GM12878 (cell line): ENCODE results near the gene SHLD1. TPM values are rescaled to one million over a fixed set of nuclear protein-coding genes. Genes with fewer than 3 reads are reported as not detected.

Experiments
- BCLAF1 ChIP-seq: fragments of 450-650 bp; IDR thresholded peaks from 2 replicates; pipeline ENCODE4 v1.6.1; 2017; ENCODE audit warnings: antibody characterized with exemption, mild to moderate bottlenecking, moderate library complexity
- ELK1 ChIP-seq: IDR thresholded peaks from 2 replicates; pipeline ENCODE4 v1.6.1; 2012; ENCODE audit warnings: low read depth, low read length, improper control_type of control experiment
- FOS ChIP-seq: IDR thresholded peaks from 3 replicates; pipeline ENCODE4 v1.6.1; 2011; ENCODE audit warnings: borderline replicate concordance; ENCODE audit not compliant: insufficient read length; ENCODE audit errors: extremely low read depth
- IRF4 ChIP-seq: IDR thresholded peaks from 2 replicates; pipeline ENCODE4 v1.6.1; 2011; ENCODE audit warnings: low read depth, low read length
- IRF5 ChIP-seq: fragments of 450-650 bp; IDR thresholded peaks from 2 replicates; pipeline ENCODE4 v1.6.1; 2017; ENCODE audit warnings: borderline replicate concordance
- MYC ChIP-seq: IDR thresholded peaks from 2 replicates; pipeline ENCODE4 v1.6.1; 2011; ENCODE audit warnings: mild to moderate bottlenecking, low read length, moderate library complexity, inconsistent platforms; ENCODE audit not compliant: insufficient read depth, insufficient replicate concordance, insufficient read length, severe bottlenecking
- NFIC ChIP-seq: IDR thresholded peaks from 2 replicates; pipeline ENCODE4 v1.6.1; 2012; ENCODE audit warnings: low read depth, mild to moderate bottlenecking, inconsistent platforms, low read length, moderate library complexity
- NKRF ChIP-seq: fragments of 450-650 bp; conservative IDR thresholded peaks from 2 replicates; pipeline ENCODE4 v1.6.1; 2017; ENCODE audit warnings: mild to moderate bottlenecking, moderate library complexity
- NR2C1 ChIP-seq: fragments of 450-650 bp; IDR thresholded peaks from 2 replicates; pipeline ENCODE4 v1.6.1; 2017; ENCODE audit warnings: antibody characterized with exemption, mild to moderate bottlenecking, moderate library complexity
- RB1 ChIP-seq: fragments of 450-650 bp; formaldehyde crosslinking; IDR thresholded peaks from 2 replicates; pipeline ENCODE4 v1.6.1; 2017; ENCODE audit warnings: mild to moderate bottlenecking, borderline replicate concordance
- SMAD1 ChIP-seq: fragments of 450-650 bp; IDR thresholded peaks from 2 replicates; pipeline ENCODE4 v1.6.1; 2018; ENCODE audit warnings: mild to moderate bottlenecking, low read depth; ENCODE audit not compliant: partially characterized antibody
- SPI1 ChIP-seq: IDR thresholded peaks from 2 replicates; pipeline ENCODE4 v1.6.1; 2011; ENCODE audit warnings: low read depth, mild to moderate bottlenecking, low read length, moderate library complexity, borderline replicate concordance; ENCODE audit not compliant: insufficient read depth
- ZBED1 ChIP-seq: IDR thresholded peaks from 2 replicates; pipeline ENCODE4 v1.6.1; 2016; ENCODE audit warnings: borderline replicate concordance
- ZNF274 ChIP-seq: IDR thresholded peaks from one replicate; pipeline ENCODE4 v1.8.0; 2011; ENCODE audit not compliant: insufficient read length, insufficient read depth
- ZNF384 ChIP-seq: IDR thresholded peaks from 2 replicates; pipeline ENCODE4 v1.6.1; 2012; ENCODE audit warnings: low read depth, mild to moderate bottlenecking, low read length, improper control_type of control experiment, borderline replicate concordance
- ZNF687 ChIP-seq: fragments of 450-650 bp; IDR thresholded peaks from 2 replicates; pipeline ENCODE4 v1.6.1; 2017; ENCODE audit warnings: mild to moderate bottlenecking, moderate library complexity
- ZSCAN29 ChIP-seq: fragments of 450-650 bp; IDR thresholded peaks from 2 replicates; pipeline ENCODE4 v1.6.1; 2017; ENCODE audit warnings: mild to moderate bottlenecking, moderate library complexity
- polyA plus RNA-seq, 11 experiments: library from polyadenylated mRNA; depleted of rRNA in 4 of 11; unstranded in 6 of 11; stranded (reverse) in 5 of 11; fragments of >200 nt; fragmentation: Nextera tagmentation in 4 of 11; fragmentation: Illumina TruSeq in 1 of 11; extraction: Ambion mirVana in 4 of 11; extraction: Trizol in 1 of 11; gene quantifications; 1 replicate in 1 of 11; 2 replicates in 10 of 11; pipeline versions ENCODE4 v1.2.1 to v1.2.3, GENCODE V29; 2011 to 2016; ENCODE audit warnings: inconsistent platforms in 2 of 11, missing spikeins in 2 of 11, low read depth in 1 of 11
- total RNA-seq, 4 experiments: library from RNA; depleted of rRNA in 3 of 4; stranded (reverse); fragments of >200 nt in 3 of 4; fragmentation: Illumina TruSeq in 1 of 4; extraction: Trizol in 1 of 4; gene quantifications; 2 replicates each; pipeline versions ENCODE4 v1.2.1 to v1.2.3, GENCODE V29; 2013 to 2021

Gene SHLD1
- total and polyA plus RNA-seq, 10 of the 15 experiments (the other 5 are each of a cell fraction or from before 2014, with no cell fraction given) = 10.8 to 70.9 (median 25.4) TPM

GRCh38 chr20:5797843-5798462 lies 47.8 kb downstream of the SHLD1 start (continued):
- TF ChIP-seq BCLAF1 (no peak), ZSCAN29 (no peak), FOS (no peak), RB1 (no peak), NR2C1 (no peak), IRF5 (no peak), IRF4 (peak; percentile 65; the same call in 1 of the 2 replicates), ZBED1 (no peak), NKRF (peak; percentile 80), ZNF274 (no peak), MYC (no peak), ELK1 (no peak), NFIC (no peak), ZNF384 (no peak), ZNF687 (peak; percentile 71; the same call in 1 of the 2 replicates), SMAD1 (no peak), SPI1 (peak; percentile 94)
